AG08396 (cell line): Measurements from ENCODE around the gene ADAM10.
A peak's percentile ranks its signal among the peaks of the same experiment; 100 is the strongest.

Experiments
- DNase-seq: peaks from one replicate; pipeline ENCODE4 v3.0.0; 2012; ENCODE audit warnings: low spot score, mixed read lengths

The ADAM10 gene

GRCh38 chr15:58576657-58577056 is 172.8 kb downstream of the ADAM10 start:
- DNase-seq, result no peak

DNA sequence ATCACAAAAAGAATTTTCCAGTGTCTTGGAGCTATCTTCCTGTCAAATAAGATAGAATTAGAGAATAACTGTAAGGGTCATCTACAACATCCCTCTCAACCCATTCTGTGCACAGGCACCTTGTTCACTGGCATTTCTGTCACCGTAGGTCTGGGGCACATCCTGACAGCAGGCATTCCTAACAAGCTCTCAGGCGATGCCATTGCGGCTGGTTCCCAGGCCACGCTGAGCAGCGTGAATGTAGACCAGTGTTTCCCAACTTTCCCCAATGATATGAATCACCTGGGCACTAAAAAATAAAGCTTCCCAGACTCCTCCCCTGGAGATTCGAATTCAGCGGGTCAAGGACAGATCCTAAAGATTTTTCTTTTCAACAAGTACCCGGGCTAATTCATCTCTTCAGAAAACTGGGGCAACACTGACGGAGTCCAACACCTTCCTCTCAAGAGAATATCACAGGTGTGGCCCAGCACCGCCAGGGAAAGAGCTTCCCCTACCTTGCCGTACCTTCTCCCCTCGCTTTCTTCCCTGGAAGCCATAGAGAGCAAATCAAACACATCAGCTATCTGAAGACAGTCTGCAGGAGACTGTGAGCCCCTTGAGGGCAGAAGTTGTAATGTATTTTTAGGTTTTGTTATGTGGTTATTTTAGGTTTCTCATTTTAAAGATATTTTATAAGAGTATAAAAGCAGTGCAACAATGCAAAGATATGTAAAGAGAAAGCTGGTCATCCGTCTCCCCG is 174.3 kb downstream of the ADAM10 start:
- no peak for DNase-seq

DNA sequence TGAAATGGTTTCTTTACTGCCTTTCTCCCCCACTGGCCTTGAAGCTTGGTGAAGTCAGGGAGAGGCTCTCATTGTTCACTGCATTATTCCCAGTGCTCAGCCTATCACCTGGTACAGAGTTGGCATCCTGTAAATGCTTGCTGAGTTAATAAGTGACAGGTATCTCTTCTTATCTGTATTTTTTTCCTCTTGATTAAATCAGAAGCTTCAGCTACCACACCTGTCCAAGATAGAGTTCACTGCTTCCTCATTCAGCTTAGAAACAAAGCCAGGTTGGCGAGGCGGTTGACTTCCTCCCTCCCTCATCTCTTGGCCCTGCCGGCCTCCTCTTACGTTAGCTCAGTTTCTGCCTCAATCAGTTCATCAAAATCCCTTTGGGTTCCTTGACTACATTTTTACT is 174.9 kb downstream of the ADAM10 start:
- no peak for DNase-seq

DNA sequence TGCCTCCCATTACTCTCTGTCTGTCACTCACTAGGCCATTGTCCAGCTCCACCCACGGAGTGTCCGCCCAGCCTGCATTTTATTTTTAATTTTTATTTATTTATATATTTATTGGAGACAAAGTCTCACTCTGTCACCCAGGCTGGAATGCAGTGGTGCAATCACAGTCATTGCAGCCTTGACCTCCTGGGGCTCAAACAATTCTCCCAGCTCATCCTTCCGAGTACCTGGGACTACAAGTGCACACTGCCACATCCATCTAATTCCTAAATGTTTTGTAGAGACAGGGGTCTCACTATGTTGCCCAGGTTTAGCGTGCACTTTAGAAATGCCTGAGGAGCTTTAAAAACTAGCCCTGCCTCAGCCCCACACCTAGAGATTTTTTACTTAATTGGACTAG is 176.2 kb downstream of the ADAM10 start:
- DNase-seq, result no peak

- no peak for DNase-seq
Measured at GRCh38 chr15:58572521-58572920, 177.0 kb downstream of the ADAM10 start.

- DNase-seq, result no peak
Measured at GRCh38 chr15:58571491-58571890, 178.0 kb downstream of the ADAM10 start.

- no peak for DNase-seq
Measured at GRCh38 chr15:58569455-58569854, 180.1 kb downstream of the ADAM10 start.

DNA sequence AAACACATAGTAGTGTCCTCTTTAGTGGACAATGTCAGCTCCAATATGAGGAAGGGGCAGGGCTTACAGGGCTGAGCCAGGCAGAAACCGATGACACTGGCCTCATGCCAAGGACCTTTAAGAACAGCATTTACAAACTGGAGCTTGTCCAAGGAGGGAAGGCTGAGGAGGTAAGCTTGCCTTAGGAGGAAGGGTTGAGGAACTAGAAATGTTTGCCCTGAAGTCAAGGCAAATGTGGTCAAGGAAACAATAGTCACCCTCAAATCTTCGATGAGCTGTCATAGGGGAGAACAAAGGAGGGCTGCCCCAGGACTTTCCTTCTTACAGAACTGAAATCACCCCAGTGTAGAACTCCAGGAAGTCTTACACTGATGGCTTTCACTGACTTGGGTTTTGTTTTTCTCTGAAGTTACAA is 181.3 kb downstream of the ADAM10 start:
- no peak for DNase-seq

DNA sequence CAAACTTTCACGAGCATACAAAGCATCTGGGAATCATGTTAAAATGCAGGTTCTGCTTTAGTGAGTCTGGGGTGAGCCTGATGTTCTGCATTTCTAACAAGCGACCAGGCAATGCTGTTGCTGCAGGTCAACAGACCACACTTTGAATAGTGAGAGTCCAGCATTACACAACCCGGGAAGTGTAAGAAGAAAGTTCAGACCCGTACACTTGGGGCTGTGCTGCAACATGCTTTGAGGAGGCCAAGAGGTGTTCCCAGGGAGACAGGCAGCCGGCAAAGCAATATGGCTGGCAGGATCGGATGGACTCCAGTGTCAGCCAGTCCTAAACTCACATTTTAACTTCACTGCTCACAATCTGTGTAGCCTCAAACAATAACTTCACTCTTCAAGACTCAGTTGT is 183.5 kb downstream of the ADAM10 start:
- no peak for DNase-seq

DNA sequence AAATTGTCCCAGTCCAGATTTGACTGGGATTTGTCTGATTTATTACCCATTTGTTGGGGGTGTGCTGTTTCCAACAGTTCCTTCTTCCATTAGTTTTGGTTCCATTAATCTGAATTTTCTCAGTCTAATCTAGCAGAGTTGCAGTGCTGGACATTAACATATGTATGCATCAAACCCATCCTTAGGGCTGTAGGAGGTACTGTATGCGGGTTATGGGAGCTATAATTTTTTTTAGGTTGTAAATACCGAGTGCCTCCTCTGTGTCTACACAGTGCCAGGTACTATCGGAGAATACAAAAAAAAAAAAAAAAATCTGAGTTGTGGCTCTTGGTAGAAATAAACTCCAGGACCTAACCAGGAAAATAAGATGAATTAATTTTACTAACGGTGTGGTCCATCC is 183.9 kb downstream of the ADAM10 start:
- DNase-seq, result no peak

GRCh38 chr15:58564981-58565380 is 184.5 kb downstream of the ADAM10 start:
- no peak for DNase-seq

GRCh38 chr15:58562135-58562534 is 187.4 kb downstream of the ADAM10 start:
- no peak for DNase-seq

DNA sequence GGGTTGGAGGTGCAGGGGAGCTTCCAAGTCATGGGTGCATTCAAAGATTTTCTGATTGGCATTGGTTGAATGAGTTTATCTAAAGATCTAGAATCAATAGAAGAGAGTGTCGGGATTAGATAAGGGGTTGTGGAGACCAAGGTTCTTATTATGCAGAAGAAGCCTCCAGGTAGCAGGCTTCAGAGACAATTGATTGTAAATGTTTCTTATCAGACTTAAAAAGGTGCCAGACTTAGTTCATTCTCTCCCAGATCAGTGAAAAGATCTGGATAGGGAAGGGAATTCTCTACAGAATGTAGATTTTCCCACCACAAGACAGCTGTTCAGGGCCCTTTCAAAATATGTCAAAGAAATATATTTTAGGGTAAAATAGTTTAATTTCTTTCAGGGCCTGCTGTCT is 188.2 kb downstream of the ADAM10 start:
- no peak for DNase-seq

GRCh38 chr15:58559904-58560588 is 189.5 kb downstream of the ADAM10 start:
- DNase-seq, result no peak

DNA sequence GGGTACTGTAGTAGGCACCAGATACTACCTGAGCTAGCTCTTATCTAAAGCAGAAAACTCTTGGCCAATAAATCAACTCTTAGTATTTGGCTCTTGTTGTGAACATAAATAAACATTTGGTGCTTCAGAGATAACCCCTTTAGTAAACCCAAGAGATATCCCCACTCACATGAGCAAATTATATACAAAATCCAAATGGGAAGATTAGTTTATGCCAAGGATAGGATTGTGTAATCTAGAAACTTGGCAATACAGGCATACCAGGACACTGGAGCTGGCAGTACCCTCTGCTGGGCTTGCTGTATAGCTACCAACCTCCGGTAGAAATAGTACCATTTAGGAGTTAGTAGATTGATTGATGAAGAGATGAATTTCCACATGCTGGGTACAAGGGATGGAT is 190.7 kb downstream of the ADAM10 start:
- no peak for DNase-seq

GRCh38 chr15:58556541-58556940 is 193.0 kb downstream of the ADAM10 start:
- DNase-seq, result no peak

- DNase-seq, result no peak
Measured at GRCh38 chr15:58556028-58556361, 193.5 kb downstream of the ADAM10 start.

DNA sequence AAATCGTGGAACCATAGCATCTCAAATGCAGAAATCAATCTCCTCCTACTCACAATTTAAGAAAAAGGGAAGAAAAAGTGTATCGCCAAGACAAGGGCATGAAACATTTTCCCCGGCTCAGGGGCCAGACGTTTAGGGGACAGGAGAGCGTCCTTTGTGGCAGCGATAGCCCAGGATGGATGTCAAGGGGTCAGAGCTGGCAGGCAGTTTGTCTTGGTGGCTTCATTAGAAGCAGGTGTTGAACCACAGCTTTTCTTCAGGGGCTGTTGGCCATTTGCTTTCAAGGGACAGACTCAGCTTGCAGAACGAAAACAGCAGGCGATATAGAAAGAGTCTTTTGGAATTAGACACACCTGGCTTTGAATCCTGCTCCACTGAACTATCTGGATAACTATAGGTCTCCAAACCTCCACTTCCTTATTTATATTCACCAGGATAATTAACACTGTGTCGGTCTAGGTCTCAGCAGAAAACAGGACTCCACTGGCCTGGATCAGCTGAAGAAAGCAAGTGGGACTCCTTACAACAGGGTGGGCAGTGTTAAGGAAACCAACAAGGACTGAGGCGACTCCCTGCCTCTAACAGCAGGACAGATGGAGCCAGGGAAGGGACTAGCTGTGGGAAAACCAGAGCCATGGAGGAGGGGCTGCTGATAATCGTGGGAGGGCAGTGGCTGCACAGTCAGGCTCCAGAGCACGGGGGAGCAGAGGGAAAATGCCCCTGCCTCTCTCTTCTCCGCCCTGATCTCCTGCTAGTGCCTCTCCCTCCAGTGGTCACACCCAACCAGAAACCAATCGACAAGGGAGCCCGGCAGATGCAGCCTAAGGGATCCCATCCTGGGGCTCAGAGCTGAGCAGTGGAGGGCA is 194.1 kb downstream of the ADAM10 start:
- no peak for DNase-seq

GRCh38 chr15:58554758-58555157 is 194.7 kb downstream of the ADAM10 start:
- no peak for DNase-seq

- no peak for DNase-seq
Measured at GRCh38 chr15:58553365-58553918, 196.1 kb downstream of the ADAM10 start.

GRCh38 chr15:58552505-58553364 is 196.8 kb downstream of the ADAM10 start:
- DNase-seq, result peak; percentile 29
